ENCODE results near the gene FAM83F.

Gene FAM83F

GRCh38 chr22:40009951-40010671, 15.4 kb downstream of the FAM83F start:
- TF ChIP-seq FOXP2 (optimal IDR thresholded peaks at IDR 0.05; ENCODE audit: control extremely low read depth, extremely low read length, insufficient read depth), result no peak
- TF ChIP-seq EZH2 (IDR thresholded peaks at IDR 0.05), result no peak
- TF ChIP-seq POLR2AphosphoS5 (IDR thresholded peaks at IDR 0.05; ENCODE audit: borderline replicate concordance, low read depth, low read length), result no peak
- no peak overlapping the region for H3K4me3 ChIP-seq
- DNase-seq (ENCODE audit: low read depth, low spot score), result no peak
- H3K27ac ChIP-seq, result no peak overlapping the region
- H3K9ac ChIP-seq (ENCODE audit: insufficient read length), result no peak overlapping the region
- no peaks in the 10 kb centered on the region for H3K36me3 ChIP-seq (ENCODE audit: insufficient read depth, low read length)
- no peaks in the 10 kb centered on the region for H3K9me3 ChIP-seq (ENCODE audit: low read depth, low read length)

GRCh38 chr22:40010746-40011145, 16.0 kb downstream of the FAM83F start:
- H3K9ac ChIP-seq (ENCODE audit: insufficient read length), result no peak overlapping the region
- no peaks in the 10 kb centered on the region for H3K36me3 ChIP-seq (ENCODE audit: insufficient read depth, low read length)
- H3K27ac ChIP-seq, result no peak overlapping the region
- DNase-seq (ENCODE audit: low read depth, low spot score), result no peak
- TF ChIP-seq FOXP2 (optimal IDR thresholded peaks at IDR 0.05; ENCODE audit: control extremely low read depth, extremely low read length, insufficient read depth) (no peak), EZH2 (IDR thresholded peaks at IDR 0.05) (no peak)
- H3K9me3 ChIP-seq (ENCODE audit: low read depth, low read length), result no peaks in the 10 kb centered on the region
- no peak overlapping the region for H3K4me3 ChIP-seq

- TF ChIP-seq FOXP2 (optimal IDR thresholded peaks at IDR 0.05; ENCODE audit: control extremely low read depth, extremely low read length, insufficient read depth), result no peak
- no peak for TF ChIP-seq EZH2 (IDR thresholded peaks at IDR 0.05)
- no peak for TF ChIP-seq POLR2AphosphoS5 (IDR thresholded peaks at IDR 0.05; ENCODE audit: borderline replicate concordance, low read depth, low read length)
- no peak for DNase-seq (ENCODE audit: low read depth, low spot score)
- no peaks in the 10 kb centered on the region for H3K9me3 ChIP-seq (ENCODE audit: low read depth, low read length)
- H3K27ac ChIP-seq, result no peak overlapping the region
- no peak overlapping the region for H3K4me3 ChIP-seq
- no peaks in the 10 kb centered on the region for H3K36me3 ChIP-seq (ENCODE audit: insufficient read depth, low read length)
- no peak overlapping the region for H3K9ac ChIP-seq (ENCODE audit: insufficient read length)
Observed at GRCh38 chr22:40014667-40015248, 20.0 kb downstream of the FAM83F start.

GRCh38 chr22:40015358-40015976, 20.7 kb downstream of the FAM83F start:
- H3K4me3 ChIP-seq, result no peak overlapping the region
- no peak for DNase-seq (ENCODE audit: low read depth, low spot score)
- no peak for TF ChIP-seq EZH2 (IDR thresholded peaks at IDR 0.05)
- TF ChIP-seq FOXP2 (optimal IDR thresholded peaks at IDR 0.05; ENCODE audit: control extremely low read depth, extremely low read length, insufficient read depth), result no peak
- TF ChIP-seq POLR2AphosphoS5 (IDR thresholded peaks at IDR 0.05; ENCODE audit: borderline replicate concordance, low read depth, low read length), result no peak
- H3K9ac ChIP-seq (ENCODE audit: insufficient read length), result no peak overlapping the region
- no peak overlapping the region for H3K27ac ChIP-seq
- H3K9me3 ChIP-seq (ENCODE audit: low read depth, low read length), result no peaks in the 10 kb centered on the region
- no peaks in the 10 kb centered on the region for H3K36me3 ChIP-seq (ENCODE audit: insufficient read depth, low read length)

- Histone ChIP-seq H3K4me3 (no peak overlapping the region), H3K9me3 (ENCODE audit: low read depth, low read length) (no peaks in the 10 kb centered on the region), H3K36me3 (ENCODE audit: insufficient read depth, low read length) (no peaks in the 10 kb centered on the region), H3K27ac (no peak overlapping the region), H3K9ac (ENCODE audit: insufficient read length) (no peak overlapping the region)
- DNase-seq (ENCODE audit: low read depth, low spot score), result no peak
- TF ChIP-seq FOXP2 (optimal IDR thresholded peaks at IDR 0.05; ENCODE audit: control extremely low read depth, extremely low read length, insufficient read depth) (no peak), POLR2AphosphoS5 (IDR thresholded peaks at IDR 0.05; ENCODE audit: borderline replicate concordance, low read depth, low read length) (no peak), EZH2 (IDR thresholded peaks at IDR 0.05) (no peak)
Observed at GRCh38 chr22:40018051-40018450, 23.3 kb downstream of the FAM83F start.

- Histone ChIP-seq H3K9ac (ENCODE audit: insufficient read length) (no peak overlapping the region), H3K4me3 (no peak overlapping the region), H3K9me3 (ENCODE audit: low read depth, low read length) (no peaks in the 10 kb centered on the region), H3K36me3 (ENCODE audit: insufficient read depth, low read length) (no peaks in the 10 kb centered on the region), H3K27ac (no peak overlapping the region)
- TF ChIP-seq FOXP2 (optimal IDR thresholded peaks at IDR 0.05; ENCODE audit: control extremely low read depth, extremely low read length, insufficient read depth), result no peak
- no peak for TF ChIP-seq EZH2 (IDR thresholded peaks at IDR 0.05)
- no peak for TF ChIP-seq POLR2AphosphoS5 (IDR thresholded peaks at IDR 0.05; ENCODE audit: borderline replicate concordance, low read depth, low read length)
- no peak for DNase-seq (ENCODE audit: low read depth, low spot score)
Observed at GRCh38 chr22:40019100-40019499, 24.3 kb downstream of the FAM83F start.

- TF ChIP-seq EZH2 (IDR thresholded peaks at IDR 0.05) (no peak), POLR2AphosphoS5 (IDR thresholded peaks at IDR 0.05; ENCODE audit: borderline replicate concordance, low read depth, low read length) (no peak), FOXP2 (optimal IDR thresholded peaks at IDR 0.05; ENCODE audit: control extremely low read depth, extremely low read length, insufficient read depth) (no peak)
- Histone ChIP-seq H3K9ac (ENCODE audit: insufficient read length) (no peak overlapping the region), H3K4me3 (no peak overlapping the region), H3K27ac (no peak overlapping the region), H3K9me3 (ENCODE audit: low read depth, low read length) (no peaks in the 10 kb centered on the region), H3K36me3 (ENCODE audit: insufficient read depth, low read length) (no peaks in the 10 kb centered on the region)
- no peak for DNase-seq (ENCODE audit: low read depth, low spot score)
Observed at GRCh38 chr22:40020956-40021355, 26.2 kb downstream of the FAM83F start.

- H3K4me3 ChIP-seq, result no peak overlapping the region
- no peak overlapping the region for H3K27ac ChIP-seq
- H3K9ac ChIP-seq (ENCODE audit: insufficient read length), result no peak overlapping the region
- no peaks in the 10 kb centered on the region for H3K36me3 ChIP-seq (ENCODE audit: insufficient read depth, low read length)
- TF ChIP-seq EZH2 (IDR thresholded peaks at IDR 0.05) (no peak), POLR2AphosphoS5 (IDR thresholded peaks at IDR 0.05; ENCODE audit: borderline replicate concordance, low read depth, low read length) (no peak), FOXP2 (optimal IDR thresholded peaks at IDR 0.05; ENCODE audit: control extremely low read depth, extremely low read length, insufficient read depth) (no peak)
- no peak for DNase-seq (ENCODE audit: low read depth, low spot score)
- no peaks in the 10 kb centered on the region for H3K9me3 ChIP-seq (ENCODE audit: low read depth, low read length)
Observed at GRCh38 chr22:40021401-40022000, 26.7 kb downstream of the FAM83F start.

Data from SK-N-MC (cell line).